ENCODE measurements around the gene TEKT2. TPM values are rescaled to one million over a fixed set of nuclear protein-coding genes. Genes with fewer than 3 reads are reported as not detected.

TEKT2 gene
- total and polyA plus RNA-seq, 8 donors: 0.32 to 16.0 (median 9.2) TPM

GRCh38 chr1:36133484-36133883 lies 49.6 kb downstream of the TEKT2 start:
- Histone ChIP-seq H3K27ac (no peak overlapping the region), H3K36me3 (peaks cover 0 to 23% of the 10 kb centered on the region in 2 donors), H3K9me3 (no peaks in the 10 kb centered on the region), H3K4me1 (peaks cover 9 to 34% of the 10 kb centered on the region in 2 donors), H3K27me3 (no peaks in the 10 kb centered on the region), H3K4me3 (no peak overlapping the region)
- intact Hi-C loops (cut with DNase I): no loop called here
- TF ChIP-seq, protein P1, sequence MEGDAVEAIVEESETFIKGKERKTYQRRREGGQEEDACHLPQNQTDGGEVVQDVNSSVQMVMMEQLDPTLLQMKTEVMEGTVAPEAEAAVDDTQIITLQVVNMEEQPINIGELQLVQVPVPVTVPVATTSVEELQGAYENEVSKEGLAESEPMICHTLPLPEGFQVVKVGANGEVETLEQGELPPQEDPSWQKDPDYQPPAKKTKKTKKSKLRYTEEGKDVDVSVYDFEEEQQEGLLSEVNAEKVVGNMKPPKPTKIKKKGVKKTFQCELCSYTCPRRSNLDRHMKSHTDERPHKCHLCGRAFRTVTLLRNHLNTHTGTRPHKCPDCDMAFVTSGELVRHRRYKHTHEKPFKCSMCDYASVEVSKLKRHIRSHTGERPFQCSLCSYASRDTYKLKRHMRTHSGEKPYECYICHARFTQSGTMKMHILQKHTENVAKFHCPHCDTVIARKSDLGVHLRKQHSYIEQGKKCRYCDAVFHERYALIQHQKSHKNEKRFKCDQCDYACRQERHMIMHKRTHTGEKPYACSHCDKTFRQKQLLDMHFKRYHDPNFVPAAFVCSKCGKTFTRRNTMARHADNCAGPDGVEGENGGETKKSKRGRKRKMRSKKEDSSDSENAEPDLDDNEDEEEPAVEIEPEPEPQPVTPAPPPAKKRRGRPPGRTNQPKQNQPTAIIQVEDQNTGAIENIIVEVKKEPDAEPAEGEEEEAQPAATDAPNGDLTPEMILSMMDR (IDR thresholded peaks at IDR 0.05): no peak
- DNase-seq: peak in 1 of 4 donors; percentile 75
- ATAC-seq: peak; percentile 46

GRCh38 chr1:36134031-36134430 lies 50.1 kb downstream of the TEKT2 start:
- no peak overlapping the region for H3K27ac ChIP-seq
- H3K4me3 ChIP-seq: no peak overlapping the region
- peaks cover 0 to 29% of the 10 kb centered on the region in 2 donors for H3K36me3 ChIP-seq
- H3K4me1 ChIP-seq: peaks cover 9 to 34% of the 10 kb centered on the region in 2 donors
- intact Hi-C loops (cut with DNase I): loop anchor here in 1 of 2 donors (2.0 kb wide), 1 partner anchor 33 kb away; no protein-coding TSS in a partner anchor
- no peak for DNase-seq
- TF ChIP-seq, protein P1 (IDR thresholded peaks at IDR 0.05): no peak
- no peak for ATAC-seq
- H3K27me3 ChIP-seq: no peaks in the 10 kb centered on the region
- no peaks in the 10 kb centered on the region for H3K9me3 ChIP-seq

DNA sequence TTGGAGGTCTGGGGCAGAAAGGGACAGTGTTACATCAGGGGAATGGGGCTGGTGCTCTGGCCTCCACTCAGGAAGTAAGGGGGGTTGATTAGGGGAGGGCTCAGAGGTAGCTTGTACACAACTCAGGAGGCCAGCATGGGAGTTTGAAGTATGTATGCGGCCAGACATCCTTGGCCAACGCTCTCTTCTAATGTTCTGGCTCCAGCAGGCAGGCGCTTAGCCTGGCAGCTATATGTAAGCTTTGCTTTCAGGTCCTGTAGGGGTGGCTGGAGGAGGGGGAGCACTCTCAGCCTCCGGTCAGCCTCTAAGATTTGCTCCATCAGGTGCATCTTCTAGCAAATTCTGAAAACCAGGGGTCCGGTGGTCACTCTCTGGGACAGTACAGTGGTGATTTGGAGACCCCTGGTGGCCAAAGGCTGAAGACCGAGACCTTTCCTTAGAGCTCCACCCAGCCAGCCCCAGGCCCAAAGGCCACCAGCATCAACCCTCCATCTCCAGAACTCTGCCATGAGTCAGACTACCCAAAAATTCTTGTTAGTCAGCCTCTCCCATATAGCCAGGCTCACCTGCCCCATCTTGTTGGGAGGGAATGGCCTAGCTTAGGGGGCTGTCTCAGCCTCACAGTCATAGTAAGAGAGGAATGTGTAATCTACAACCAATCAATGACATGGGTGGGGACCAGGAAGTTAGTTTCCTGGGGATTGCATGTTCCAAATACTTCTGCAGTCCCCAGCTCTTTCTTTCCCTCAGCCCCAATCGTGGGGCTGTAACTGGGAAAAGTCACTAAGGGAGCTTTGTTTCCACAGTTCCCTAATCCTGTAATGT lies 50.8 kb downstream of the TEKT2 start:
- H3K36me3 ChIP-seq: peaks cover 0 to 35% of the 10 kb centered on the region in 2 donors
- intact Hi-C loops (cut with DNase I): loop anchor here in 1 of 2 donors (2.0 kb wide), 1 partner anchor 34 kb away; no protein-coding TSS in a partner anchor
- peak; percentile 66 for ATAC-seq
- DNase-seq: peak in 1 of 4 donors; percentile 67
- peak overlapping the region; percentile 29 to 64 for H3K27ac ChIP-seq
- peaks cover 9 to 34% of the 10 kb centered on the region in 2 donors for H3K4me1 ChIP-seq
- no peaks in the 10 kb centered on the region for H3K27me3 ChIP-seq
- H3K9me3 ChIP-seq: no peaks in the 10 kb centered on the region
- TF ChIP-seq, protein P1 (IDR thresholded peaks at IDR 0.05): peak; percentile 62 to 65
- H3K4me3 ChIP-seq: no peak overlapping the region

DNA sequence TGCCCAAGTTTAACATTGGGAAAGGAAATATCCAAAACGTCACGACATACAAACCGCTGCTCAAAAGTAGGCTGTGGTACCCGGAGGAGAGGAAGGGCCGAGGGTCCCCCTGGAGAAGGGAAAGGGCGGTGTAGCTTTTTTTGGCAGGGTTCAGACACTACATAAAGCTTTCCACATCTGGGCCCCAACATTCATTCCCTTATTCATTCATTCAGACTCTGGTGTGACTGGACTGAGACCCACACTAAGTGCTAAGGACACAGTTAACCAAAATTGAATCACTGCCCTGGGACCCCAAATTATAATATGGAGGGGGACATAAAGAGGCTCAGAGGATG lies 51.4 kb downstream of the TEKT2 start:
- Histone ChIP-seq H3K27ac (peak overlapping the region; percentile 29 to 64), H3K4me1 (peaks cover 9 to 36% of the 10 kb centered on the region in 2 donors), H3K9me3 (no peaks in the 10 kb centered on the region), H3K27me3 (no peaks in the 10 kb centered on the region), H3K36me3 (peaks cover 0 to 41% of the 10 kb centered on the region in 2 donors), H3K4me3 (no peak overlapping the region)
- ATAC-seq (no peak), DNase-seq (no peak)
- TF ChIP-seq, protein P1 (IDR thresholded peaks at IDR 0.05): no peak
- intact Hi-C loops (cut with DNase I): loop anchor here in 1 of 2 donors (2.0 kb wide), 1 partner anchor 34 kb away; no protein-coding TSS in a partner anchor

DNA sequence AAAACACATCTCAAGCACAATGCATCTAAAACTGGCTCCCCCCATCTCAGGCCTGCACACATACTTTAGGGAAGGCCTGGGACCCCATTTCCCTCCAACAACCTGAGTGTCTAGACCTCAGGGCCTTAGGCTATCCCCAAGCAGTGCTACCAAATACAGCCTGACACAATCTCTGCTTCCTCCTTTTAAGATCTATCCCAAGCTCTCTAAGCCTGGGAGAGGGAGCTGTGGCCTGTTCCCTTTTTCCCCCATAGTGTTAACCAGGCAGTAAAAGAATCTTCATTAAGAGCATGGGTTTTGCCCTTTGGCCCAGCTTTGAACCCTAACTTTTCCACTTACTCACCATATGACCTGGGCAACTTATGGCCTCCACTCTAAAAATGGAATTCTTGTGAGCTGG lies 51.9 kb downstream of the TEKT2 start:
- no peak for DNase-seq
- H3K27ac ChIP-seq: peak overlapping the region; percentile 14 to 64

More for the DNA sequence above, 51.9 kb downstream of the TEKT2 start:
- TF ChIP-seq, protein P1 (IDR thresholded peaks at IDR 0.05): no peak
- Histone ChIP-seq H3K4me1 (peaks cover 9 to 41% of the 10 kb centered on the region in 2 donors), H3K27me3 (no peaks in the 10 kb centered on the region), H3K9me3 (no peaks in the 10 kb centered on the region), H3K36me3 (peaks cover 0 to 41% of the 10 kb centered on the region in 2 donors), H3K4me3 (no peak overlapping the region)
- ATAC-seq: peak; percentile 18
- intact Hi-C loops (cut with DNase I): loop anchor here in 1 of 2 donors (2.0 kb wide), 1 partner anchor 35 kb away; no protein-coding TSS in a partner anchor

Measured in left lung (tissue), 10 donors.